H9 (cell line): ENCODE measurements around the gene PXYLP1. TPM values are rescaled to one million over a fixed set of nuclear protein-coding genes. Genes with fewer than 3 reads are reported as not detected.

Source experiments
- DNase-seq: peaks from one replicate; pipeline ENCODE4 v3.0.0-alpha.2; 2017
- H2AFZ ChIP-seq: one replicate; pipeline ENCODE4 v1.6.1; 2013; ENCODE audit warnings: mild to moderate bottlenecking, low read length, control low read depth, moderate library complexity
- H2AK5ac ChIP-seq: 2 replicates; pipeline ENCODE4 v1.6.1; 2013; ENCODE audit warnings: low read length, control low read depth, mixed read lengths; ENCODE audit not compliant: insufficient read length
- H2BK120ac ChIP-seq: one replicate; pipeline ENCODE4 v1.6.1; 2013; ENCODE audit warnings: low read depth, mild to moderate bottlenecking, low read length, control low read depth, inconsistent platforms; ENCODE audit not compliant: poor library complexity, severe bottlenecking
- H2BK12ac ChIP-seq: 2 replicates; pipeline ENCODE4 v1.6.1; 2013; ENCODE audit warnings: low read length, control low read depth, mixed read lengths, low read depth; ENCODE audit not compliant: insufficient read length
- H2BK15ac ChIP-seq: 2 replicates; pipeline ENCODE4 v1.6.1; 2013; ENCODE audit warnings: low read depth, low read length, control low read depth
- H2BK20ac ChIP-seq: one replicate; pipeline ENCODE4 v1.6.1; 2013; ENCODE audit warnings: low read depth, mild to moderate bottlenecking, low read length, control low read depth, inconsistent platforms; ENCODE audit not compliant: poor library complexity, severe bottlenecking
- H2BK5ac ChIP-seq: 2 replicates; pipeline ENCODE4 v1.6.1; 2013; ENCODE audit warnings: low read length, control low read depth, mixed read lengths; ENCODE audit not compliant: insufficient read length
- H3K14ac ChIP-seq: 2 replicates; pipeline ENCODE4 v1.6.1; 2013; ENCODE audit warnings: low read length, control low read depth; ENCODE audit not compliant: insufficient read depth
- H3K18ac ChIP-seq: 2 replicates; pipeline ENCODE4 v1.6.1; 2013; ENCODE audit warnings: low read depth, mild to moderate bottlenecking, mixed read lengths, low read length, control low read depth; ENCODE audit not compliant: insufficient read length
- H3K23ac ChIP-seq: 2 replicates; pipeline ENCODE4 v1.6.1; 2013; ENCODE audit warnings: low read length, control low read depth, mixed read lengths, low read depth; ENCODE audit not compliant: insufficient read length
- H3K23me2 ChIP-seq: 2 replicates; pipeline ENCODE4 v1.6.1; 2013; ENCODE audit warnings: low read depth, mild to moderate bottlenecking, mixed read lengths, low read length, control low read depth; ENCODE audit not compliant: insufficient read length, poor library complexity, severe bottlenecking
- H3K27ac ChIP-seq: 2 replicates; pipeline ENCODE4 v1.5.1; 2013; ENCODE audit warnings: low read length, control low read depth, mixed read lengths, low read depth; ENCODE audit not compliant: insufficient read length
- H3K27me3 ChIP-seq: 2 replicates; pipeline ENCODE4 v1.6.1; 2013; ENCODE audit warnings: low read length, control low read depth, inconsistent platforms; ENCODE audit not compliant: insufficient read depth
- H3K4ac ChIP-seq: 2 replicates; pipeline ENCODE4 v1.6.1; 2013; ENCODE audit warnings: low read depth, mild to moderate bottlenecking, control low read depth, inconsistent platforms, low read length, moderate library complexity
- H3K4me1 ChIP-seq: 2 replicates; pipeline ENCODE4 v1.6.1; 2013; ENCODE audit warnings: low read length, control low read depth, inconsistent platforms; ENCODE audit not compliant: insufficient read depth
- H3K4me2 ChIP-seq: 2 replicates; pipeline ENCODE4 v1.6.1; 2013; ENCODE audit warnings: low read length, control low read depth, mixed read lengths; ENCODE audit not compliant: insufficient read length, insufficient read depth
- H3K56ac ChIP-seq: 2 replicates; pipeline ENCODE4 v1.6.1; 2013; ENCODE audit warnings: low read depth, mild to moderate bottlenecking, mixed read lengths, low read length, control low read depth; ENCODE audit not compliant: insufficient read length
- H3K79me1 ChIP-seq: 2 replicates; pipeline ENCODE4 v1.6.1; 2013; ENCODE audit warnings: low read depth, mild to moderate bottlenecking, moderate library complexity, low read length, control low read depth, inconsistent platforms; ENCODE audit not compliant: insufficient read depth, poor library complexity, severe bottlenecking
- H3K79me2 ChIP-seq: 2 replicates; pipeline ENCODE4 v1.6.1; 2013; ENCODE audit warnings: low read length, control low read depth, inconsistent platforms; ENCODE audit not compliant: insufficient read depth
- H3K9ac ChIP-seq: 2 replicates; pipeline ENCODE4 v1.6.1; 2013; ENCODE audit warnings: low read length, control low read depth, mixed read lengths; ENCODE audit not compliant: insufficient read length; ENCODE audit errors: extremely low read depth
- H3K9me3 ChIP-seq: one replicate; pipeline ENCODE4 v1.6.1; 2013; ENCODE audit warnings: low read depth, low read length, inconsistent platforms; ENCODE audit not compliant: control insufficient read depth
- H3T11ph ChIP-seq: one replicate; pipeline ENCODE4 v1.6.1; 2013; ENCODE audit warnings: mild to moderate bottlenecking, low read length, control low read depth, inconsistent platforms
- H4K20me1 ChIP-seq: one replicate; pipeline ENCODE4 v1.6.1; 2013; ENCODE audit not compliant: control insufficient read depth, insufficient read length, insufficient read depth
- H4K5ac ChIP-seq: 2 replicates; pipeline ENCODE4 v1.6.1; 2013; ENCODE audit warnings: low read depth, mild to moderate bottlenecking, mixed read lengths, low read length, control low read depth; ENCODE audit not compliant: insufficient read length
- H4K8ac ChIP-seq: replicated peaks from 2 replicates; pipeline ENCODE4 v1.6.1; 2013; ENCODE audit warnings: low read length, control low read depth, mixed read lengths, low read depth; ENCODE audit not compliant: insufficient read length
- H4K91ac ChIP-seq: 2 replicates; pipeline ENCODE4 v1.6.1; 2013; ENCODE audit warnings: low read depth, mild to moderate bottlenecking, moderate library complexity, mixed read lengths, low read length, control low read depth; ENCODE audit not compliant: insufficient read length
- H3K27ac Mint-ChIP-seq, 3 experiments: 2 replicates in 2 of 3; 3 replicates in 1 of 3; pipeline ENCODE4 v1.8.0; 2020 to 2021; ENCODE audit warnings: mixed read lengths in 3 of 3, mild to moderate bottlenecking in 1 of 3, moderate library complexity in 1 of 3
- H3K27me3 Mint-ChIP-seq: 2 replicates; pipeline ENCODE4 v1.8.0; 2021; ENCODE audit warnings: low read depth, mild to moderate bottlenecking, moderate library complexity, mixed read lengths
- H3K36me3 Mint-ChIP-seq, 3 experiments: 2 replicates in 2 of 3; 3 replicates in 1 of 3; pipeline ENCODE4 v1.8.0; 2020 to 2021; ENCODE audit warnings: low read depth in 3 of 3, mixed read lengths in 3 of 3; ENCODE audit not compliant: insufficient read depth in 1 of 3
- H3K4me1 Mint-ChIP-seq, 2 experiments: 2 replicates each; pipeline ENCODE4 v1.8.0; 2020; ENCODE audit warnings: mixed read lengths in 2 of 2
- H3K4me3 Mint-ChIP-seq, 2 experiments: 2 replicates in 1 of 2; 3 replicates in 1 of 2; pipeline ENCODE4 v1.8.0; 2020 to 2021; ENCODE audit warnings: mild to moderate bottlenecking in 2 of 2, mixed read lengths in 2 of 2, moderate library complexity in 1 of 2
- H3K9me3 Mint-ChIP-seq, 2 experiments: 2 replicates in 1 of 2; 3 replicates in 1 of 2; pipeline ENCODE4 v1.8.0; 2020; ENCODE audit warnings: mild to moderate bottlenecking in 2 of 2, mixed read lengths in 2 of 2, moderate library complexity in 1 of 2
- total RNA-seq: library from RNA; stranded (reverse); gene quantifications from 2 replicates; pipeline ENCODE4 v1.2.1, GENCODE V29; 2021
- TF ChIP-seq, protein P1 (sequence below): fragments of 200-600 bp; sonication (generic); conservative IDR thresholded peaks from 3 replicates; pipeline ENCODE4 v1.8.0; 2021; ENCODE audit warnings: antibody characterized with exemption, mild to moderate bottlenecking

The PXYLP1 gene
- total RNA-seq, 1 experiment from 2014 or later = 17.9 TPM

DNA sequence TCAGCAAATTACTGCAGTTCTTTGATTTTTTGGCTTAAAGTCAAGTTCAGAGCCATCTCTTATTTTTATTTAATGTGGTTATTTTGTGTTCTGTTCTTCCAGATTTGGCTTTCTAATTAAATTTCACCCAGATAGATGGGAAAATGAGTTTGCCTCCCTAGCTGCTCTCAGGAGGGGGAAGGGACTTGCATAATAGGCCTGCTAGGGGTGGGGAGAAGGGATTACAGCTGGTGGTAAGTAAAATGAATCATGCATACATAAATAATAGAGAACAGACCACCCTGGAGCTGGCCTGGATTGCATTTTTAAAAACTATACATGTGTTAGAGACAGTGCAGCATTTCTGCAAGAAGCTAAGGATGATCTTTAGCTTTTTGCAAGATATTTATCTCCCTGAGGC lies 3.9 kb upstream of the PXYLP1 start:
- Histone ChIP-seq H3K14ac (no peak overlapping the region), H4K5ac (no peak overlapping the region), H4K8ac (no peak overlapping the region), H3K79me2 (no peaks in the 10 kb centered on the region), H3K27me3 (peaks cover 7% of the 10 kb centered on the region; the same call in 1 of the 2 replicates), H3K4me2 (no peak overlapping the region), H3T11ph (no peak overlapping the region), H2BK120ac (no peak overlapping the region), H3K23ac (no peak overlapping the region), H4K20me1 (no peaks in the 10 kb centered on the region), H3K4ac (no peak overlapping the region), H3K4me1 (peaks cover 3% of the 10 kb centered on the region; the same call in 1 of the 2 replicates), H3K9ac (no peak overlapping the region), H3K18ac (no peak overlapping the region), H2AK5ac (no peak overlapping the region), H4K91ac (no peak overlapping the region), H3K56ac (no peak overlapping the region), H3K79me1 (no peaks in the 10 kb centered on the region), H2BK5ac (no peak overlapping the region), H3K27ac (no peak overlapping the region), H2BK15ac (no peak overlapping the region), H2AFZ (no peak overlapping the region), H2BK20ac (no peak overlapping the region), H3K23me2 (peaks cover 12% of the 10 kb centered on the region), H2BK12ac (no peak overlapping the region), H3K9me3 (no peaks in the 10 kb centered on the region)
- H3K4me1 Mint-ChIP-seq = peaks cover 39 to 41% of the 10 kb centered on the region in 2 experiments
- TF ChIP-seq, protein P1, sequence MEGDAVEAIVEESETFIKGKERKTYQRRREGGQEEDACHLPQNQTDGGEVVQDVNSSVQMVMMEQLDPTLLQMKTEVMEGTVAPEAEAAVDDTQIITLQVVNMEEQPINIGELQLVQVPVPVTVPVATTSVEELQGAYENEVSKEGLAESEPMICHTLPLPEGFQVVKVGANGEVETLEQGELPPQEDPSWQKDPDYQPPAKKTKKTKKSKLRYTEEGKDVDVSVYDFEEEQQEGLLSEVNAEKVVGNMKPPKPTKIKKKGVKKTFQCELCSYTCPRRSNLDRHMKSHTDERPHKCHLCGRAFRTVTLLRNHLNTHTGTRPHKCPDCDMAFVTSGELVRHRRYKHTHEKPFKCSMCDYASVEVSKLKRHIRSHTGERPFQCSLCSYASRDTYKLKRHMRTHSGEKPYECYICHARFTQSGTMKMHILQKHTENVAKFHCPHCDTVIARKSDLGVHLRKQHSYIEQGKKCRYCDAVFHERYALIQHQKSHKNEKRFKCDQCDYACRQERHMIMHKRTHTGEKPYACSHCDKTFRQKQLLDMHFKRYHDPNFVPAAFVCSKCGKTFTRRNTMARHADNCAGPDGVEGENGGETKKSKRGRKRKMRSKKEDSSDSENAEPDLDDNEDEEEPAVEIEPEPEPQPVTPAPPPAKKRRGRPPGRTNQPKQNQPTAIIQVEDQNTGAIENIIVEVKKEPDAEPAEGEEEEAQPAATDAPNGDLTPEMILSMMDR = no peak
- peaks cover 2 to 7% (median 5%) of the 10 kb centered on the region in 3 experiments; a peak in 6 of 7 replicates for H3K36me3 Mint-ChIP-seq
- 0 out of 5 replicates have a peak overlapping the region, but pooled peaks of 1 of the 2 experiments have one; percentile 13 for H3K4me3 Mint-ChIP-seq
- DNase-seq = no peak
- no peak overlapping the region for H3K27ac Mint-ChIP-seq
- H3K9me3 Mint-ChIP-seq = peaks cover 12 to 13% of the 10 kb centered on the region in 2 experiments
- peaks cover 26% of the 10 kb centered on the region for H3K27me3 Mint-ChIP-seq
